H9 (cell line): ENCODE results near the gene PIAS4. TPM values are rescaled to one million over a fixed set of nuclear protein-coding genes. Genes with fewer than 3 reads are reported as not detected.

Source experiments
- DNase-seq: peaks from one replicate; pipeline ENCODE4 v3.0.0-alpha.2; 2017
- H2AFZ ChIP-seq: one replicate; pipeline ENCODE4 v1.6.1; 2013; ENCODE audit warnings: mild to moderate bottlenecking, low read length, control low read depth, moderate library complexity
- H2AK5ac ChIP-seq: 2 replicates; pipeline ENCODE4 v1.6.1; 2013; ENCODE audit warnings: low read length, control low read depth, mixed read lengths; ENCODE audit not compliant: insufficient read length
- H2BK120ac ChIP-seq: one replicate; pipeline ENCODE4 v1.6.1; 2013; ENCODE audit warnings: low read depth, mild to moderate bottlenecking, low read length, control low read depth, inconsistent platforms; ENCODE audit not compliant: poor library complexity, severe bottlenecking
- H2BK12ac ChIP-seq: 2 replicates; pipeline ENCODE4 v1.6.1; 2013; ENCODE audit warnings: low read length, control low read depth, mixed read lengths, low read depth; ENCODE audit not compliant: insufficient read length
- H2BK15ac ChIP-seq: 2 replicates; pipeline ENCODE4 v1.6.1; 2013; ENCODE audit warnings: low read depth, low read length, control low read depth
- H2BK20ac ChIP-seq: one replicate; pipeline ENCODE4 v1.6.1; 2013; ENCODE audit warnings: low read depth, mild to moderate bottlenecking, low read length, control low read depth, inconsistent platforms; ENCODE audit not compliant: poor library complexity, severe bottlenecking
- H2BK5ac ChIP-seq: 2 replicates; pipeline ENCODE4 v1.6.1; 2013; ENCODE audit warnings: low read length, control low read depth, mixed read lengths; ENCODE audit not compliant: insufficient read length
- H3K14ac ChIP-seq: 2 replicates; pipeline ENCODE4 v1.6.1; 2013; ENCODE audit warnings: low read length, control low read depth; ENCODE audit not compliant: insufficient read depth
- H3K18ac ChIP-seq: 2 replicates; pipeline ENCODE4 v1.6.1; 2013; ENCODE audit warnings: low read depth, mild to moderate bottlenecking, mixed read lengths, low read length, control low read depth; ENCODE audit not compliant: insufficient read length
- H3K23ac ChIP-seq: 2 replicates; pipeline ENCODE4 v1.6.1; 2013; ENCODE audit warnings: low read length, control low read depth, mixed read lengths, low read depth; ENCODE audit not compliant: insufficient read length
- H3K23me2 ChIP-seq: 2 replicates; pipeline ENCODE4 v1.6.1; 2013; ENCODE audit warnings: low read depth, mild to moderate bottlenecking, mixed read lengths, low read length, control low read depth; ENCODE audit not compliant: insufficient read length, poor library complexity, severe bottlenecking
- H3K27ac ChIP-seq: 2 replicates; pipeline ENCODE4 v1.5.1; 2013; ENCODE audit warnings: low read length, control low read depth, mixed read lengths, low read depth; ENCODE audit not compliant: insufficient read length
- H3K27me3 ChIP-seq: 2 replicates; pipeline ENCODE4 v1.6.1; 2013; ENCODE audit warnings: low read length, control low read depth, inconsistent platforms; ENCODE audit not compliant: insufficient read depth
- H3K4ac ChIP-seq: 2 replicates; pipeline ENCODE4 v1.6.1; 2013; ENCODE audit warnings: low read depth, mild to moderate bottlenecking, control low read depth, inconsistent platforms, low read length, moderate library complexity
- H3K4me1 ChIP-seq: 2 replicates; pipeline ENCODE4 v1.6.1; 2013; ENCODE audit warnings: low read length, control low read depth, inconsistent platforms; ENCODE audit not compliant: insufficient read depth
- H3K4me2 ChIP-seq: 2 replicates; pipeline ENCODE4 v1.6.1; 2013; ENCODE audit warnings: low read length, control low read depth, mixed read lengths; ENCODE audit not compliant: insufficient read length, insufficient read depth
- H3K56ac ChIP-seq: 2 replicates; pipeline ENCODE4 v1.6.1; 2013; ENCODE audit warnings: low read depth, mild to moderate bottlenecking, mixed read lengths, low read length, control low read depth; ENCODE audit not compliant: insufficient read length
- H3K79me1 ChIP-seq: 2 replicates; pipeline ENCODE4 v1.6.1; 2013; ENCODE audit warnings: low read depth, mild to moderate bottlenecking, moderate library complexity, low read length, control low read depth, inconsistent platforms; ENCODE audit not compliant: insufficient read depth, poor library complexity, severe bottlenecking
- H3K79me2 ChIP-seq: 2 replicates; pipeline ENCODE4 v1.6.1; 2013; ENCODE audit warnings: low read length, control low read depth, inconsistent platforms; ENCODE audit not compliant: insufficient read depth
- H3K9ac ChIP-seq: 2 replicates; pipeline ENCODE4 v1.6.1; 2013; ENCODE audit warnings: low read length, control low read depth, mixed read lengths; ENCODE audit not compliant: insufficient read length; ENCODE audit errors: extremely low read depth
- H3K9me3 ChIP-seq: one replicate; pipeline ENCODE4 v1.6.1; 2013; ENCODE audit warnings: low read depth, low read length, inconsistent platforms; ENCODE audit not compliant: control insufficient read depth
- H3T11ph ChIP-seq: one replicate; pipeline ENCODE4 v1.6.1; 2013; ENCODE audit warnings: mild to moderate bottlenecking, low read length, control low read depth, inconsistent platforms
- H4K20me1 ChIP-seq: one replicate; pipeline ENCODE4 v1.6.1; 2013; ENCODE audit not compliant: control insufficient read depth, insufficient read length, insufficient read depth
- H4K5ac ChIP-seq: 2 replicates; pipeline ENCODE4 v1.6.1; 2013; ENCODE audit warnings: low read depth, mild to moderate bottlenecking, mixed read lengths, low read length, control low read depth; ENCODE audit not compliant: insufficient read length
- H4K8ac ChIP-seq: replicated peaks from 2 replicates; pipeline ENCODE4 v1.6.1; 2013; ENCODE audit warnings: low read length, control low read depth, mixed read lengths, low read depth; ENCODE audit not compliant: insufficient read length
- H4K91ac ChIP-seq: 2 replicates; pipeline ENCODE4 v1.6.1; 2013; ENCODE audit warnings: low read depth, mild to moderate bottlenecking, moderate library complexity, mixed read lengths, low read length, control low read depth; ENCODE audit not compliant: insufficient read length
- H3K27ac Mint-ChIP-seq, 3 experiments: 2 replicates in 2 of 3; 3 replicates in 1 of 3; pipeline ENCODE4 v1.8.0; 2020 to 2021; ENCODE audit warnings: mixed read lengths in 3 of 3, mild to moderate bottlenecking in 1 of 3, moderate library complexity in 1 of 3
- H3K27me3 Mint-ChIP-seq: 2 replicates; pipeline ENCODE4 v1.8.0; 2021; ENCODE audit warnings: low read depth, mild to moderate bottlenecking, moderate library complexity, mixed read lengths
- H3K36me3 Mint-ChIP-seq, 3 experiments: 2 replicates in 2 of 3; 3 replicates in 1 of 3; pipeline ENCODE4 v1.8.0; 2020 to 2021; ENCODE audit warnings: low read depth in 3 of 3, mixed read lengths in 3 of 3; ENCODE audit not compliant: insufficient read depth in 1 of 3
- H3K4me1 Mint-ChIP-seq, 2 experiments: 2 replicates each; pipeline ENCODE4 v1.8.0; 2020; ENCODE audit warnings: mixed read lengths in 2 of 2
- H3K4me3 Mint-ChIP-seq, 2 experiments: 2 replicates in 1 of 2; 3 replicates in 1 of 2; pipeline ENCODE4 v1.8.0; 2020 to 2021; ENCODE audit warnings: mild to moderate bottlenecking in 2 of 2, mixed read lengths in 2 of 2, moderate library complexity in 1 of 2
- H3K9me3 Mint-ChIP-seq, 2 experiments: 2 replicates in 1 of 2; 3 replicates in 1 of 2; pipeline ENCODE4 v1.8.0; 2020; ENCODE audit warnings: mild to moderate bottlenecking in 2 of 2, mixed read lengths in 2 of 2, moderate library complexity in 1 of 2
- WGBS: extraction: QIAGEN DNeasy Blood & Tissue Kit; methylation state at CpG from one replicate; pipeline ENCODE4 v1.1.7; 2013; ENCODE audit warnings: missing lambda C conversion rate, low lambda C conversion rate, mixed read lengths; ENCODE audit not compliant: insufficient read length; ENCODE audit errors: extremely low coverage; 5-methylcytosine and 5-hydroxymethylcytosine counted together
- total RNA-seq: library from RNA; stranded (reverse); gene quantifications from 2 replicates; pipeline ENCODE4 v1.2.1, GENCODE V29; 2021
- TF ChIP-seq, protein P1 (sequence below): fragments of 200-600 bp; sonication (generic); conservative IDR thresholded peaks from 3 replicates; pipeline ENCODE4 v1.8.0; 2021; ENCODE audit warnings: antibody characterized with exemption, mild to moderate bottlenecking

The PIAS4 gene
- total RNA-seq, 1 experiment from 2014 or later: 52.0 TPM

- DNase-seq: no peak
- peaks cover 16% of the 10 kb centered on the region for H3K23me2 ChIP-seq
- no peak overlapping the region for H4K8ac ChIP-seq
- H3K4ac ChIP-seq: no peak overlapping the region
- Mint-ChIP-seq H3K4me1 (peaks cover 31 to 33% of the 10 kb centered on the region in 2 experiments), H3K9me3 (no peaks in the 10 kb centered on the region; a peak in 1 of 5 replicates), H3K27me3 (peaks cover 6% of the 10 kb centered on the region), H3K27ac (peak overlapping the region in 2 of 3 experiments; percentile 89 to 99; a peak in 4 of 7 replicates), H3K36me3 (peaks cover 75 to 86% (median 85%) of the 10 kb centered on the region in 3 experiments), H3K4me3 (peak overlapping the region; percentile 29 to 62; a peak in 3 of 5 replicates)
- H3K27me3 ChIP-seq: no peaks in the 10 kb centered on the region
- H2BK5ac ChIP-seq: no peak overlapping the region
- no peak overlapping the region for H3T11ph ChIP-seq
- no peak overlapping the region for H4K91ac ChIP-seq
- TF ChIP-seq, protein P1, sequence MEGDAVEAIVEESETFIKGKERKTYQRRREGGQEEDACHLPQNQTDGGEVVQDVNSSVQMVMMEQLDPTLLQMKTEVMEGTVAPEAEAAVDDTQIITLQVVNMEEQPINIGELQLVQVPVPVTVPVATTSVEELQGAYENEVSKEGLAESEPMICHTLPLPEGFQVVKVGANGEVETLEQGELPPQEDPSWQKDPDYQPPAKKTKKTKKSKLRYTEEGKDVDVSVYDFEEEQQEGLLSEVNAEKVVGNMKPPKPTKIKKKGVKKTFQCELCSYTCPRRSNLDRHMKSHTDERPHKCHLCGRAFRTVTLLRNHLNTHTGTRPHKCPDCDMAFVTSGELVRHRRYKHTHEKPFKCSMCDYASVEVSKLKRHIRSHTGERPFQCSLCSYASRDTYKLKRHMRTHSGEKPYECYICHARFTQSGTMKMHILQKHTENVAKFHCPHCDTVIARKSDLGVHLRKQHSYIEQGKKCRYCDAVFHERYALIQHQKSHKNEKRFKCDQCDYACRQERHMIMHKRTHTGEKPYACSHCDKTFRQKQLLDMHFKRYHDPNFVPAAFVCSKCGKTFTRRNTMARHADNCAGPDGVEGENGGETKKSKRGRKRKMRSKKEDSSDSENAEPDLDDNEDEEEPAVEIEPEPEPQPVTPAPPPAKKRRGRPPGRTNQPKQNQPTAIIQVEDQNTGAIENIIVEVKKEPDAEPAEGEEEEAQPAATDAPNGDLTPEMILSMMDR: no peak
- no peak overlapping the region for H3K23ac ChIP-seq
- H2BK15ac ChIP-seq: no peak overlapping the region
- no peak overlapping the region for H3K4me2 ChIP-seq
- no peak overlapping the region for H3K56ac ChIP-seq
- no peak overlapping the region for H2BK20ac ChIP-seq
- no peak overlapping the region for H2AK5ac ChIP-seq
- no peak overlapping the region for H4K5ac ChIP-seq
- no peak overlapping the region for H3K9ac ChIP-seq
- no CpG with 5 or more reads among the region's 10 CpGs for whole genome bisulfite sequencing
- no peaks in the 10 kb centered on the region for H3K9me3 ChIP-seq
- no peak overlapping the region for H3K18ac ChIP-seq
- no peak overlapping the region for H2AFZ ChIP-seq
- no peak overlapping the region for H2BK12ac ChIP-seq
- H3K79me1 ChIP-seq: peaks cover 12% of the 10 kb centered on the region
- H3K27ac ChIP-seq: no peak overlapping the region
- peaks cover 4% of the 10 kb centered on the region for H4K20me1 ChIP-seq
- peaks cover 26% of the 10 kb centered on the region for H3K79me2 ChIP-seq
- H2BK120ac ChIP-seq: no peak overlapping the region
- no peak overlapping the region for H3K14ac ChIP-seq
- H3K4me1 ChIP-seq: no peaks in the 10 kb centered on the region
Observed at GRCh38 chr19:3981373-3981735, 26.2 kb upstream of the PIAS4 start.
